ENCODE data around the gene GUCY2C.

DNA sequence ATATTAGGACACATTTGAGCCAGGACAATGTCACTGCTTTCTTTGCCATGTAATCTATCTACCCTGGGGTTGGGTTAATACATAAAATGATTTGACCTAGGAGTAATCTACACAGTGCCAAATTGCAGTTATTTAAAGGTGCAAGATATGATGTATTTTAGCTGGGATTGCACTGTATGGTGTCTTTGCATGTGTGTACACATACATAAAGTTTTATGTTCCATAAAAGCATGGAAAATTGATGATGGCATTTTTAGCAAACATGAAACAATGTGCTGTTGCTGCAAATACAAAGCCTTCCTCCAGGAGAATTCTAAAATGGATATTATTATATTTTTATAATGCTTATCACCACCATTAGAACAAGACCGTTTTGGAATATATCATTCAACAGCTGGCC, 104.7 kb downstream of the GUCY2C start:
- TF ChIP-seq POLR2AphosphoS5 (IDR thresholded peaks at IDR 0.05; ENCODE audit: low read depth) (no peak), SPI1 (IDR thresholded peaks at IDR 0.05; ENCODE audit: borderline replicate concordance, low read depth) (no peak), GABPA (IDR thresholded peaks at IDR 0.05; ENCODE audit: low read depth) (no peak)
- TF ChIP-seq, protein P1, sequence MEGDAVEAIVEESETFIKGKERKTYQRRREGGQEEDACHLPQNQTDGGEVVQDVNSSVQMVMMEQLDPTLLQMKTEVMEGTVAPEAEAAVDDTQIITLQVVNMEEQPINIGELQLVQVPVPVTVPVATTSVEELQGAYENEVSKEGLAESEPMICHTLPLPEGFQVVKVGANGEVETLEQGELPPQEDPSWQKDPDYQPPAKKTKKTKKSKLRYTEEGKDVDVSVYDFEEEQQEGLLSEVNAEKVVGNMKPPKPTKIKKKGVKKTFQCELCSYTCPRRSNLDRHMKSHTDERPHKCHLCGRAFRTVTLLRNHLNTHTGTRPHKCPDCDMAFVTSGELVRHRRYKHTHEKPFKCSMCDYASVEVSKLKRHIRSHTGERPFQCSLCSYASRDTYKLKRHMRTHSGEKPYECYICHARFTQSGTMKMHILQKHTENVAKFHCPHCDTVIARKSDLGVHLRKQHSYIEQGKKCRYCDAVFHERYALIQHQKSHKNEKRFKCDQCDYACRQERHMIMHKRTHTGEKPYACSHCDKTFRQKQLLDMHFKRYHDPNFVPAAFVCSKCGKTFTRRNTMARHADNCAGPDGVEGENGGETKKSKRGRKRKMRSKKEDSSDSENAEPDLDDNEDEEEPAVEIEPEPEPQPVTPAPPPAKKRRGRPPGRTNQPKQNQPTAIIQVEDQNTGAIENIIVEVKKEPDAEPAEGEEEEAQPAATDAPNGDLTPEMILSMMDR (IDR thresholded peaks at IDR 0.05; ENCODE audit: insufficient read depth, low read length) = no peak
- TF ChIP-seq, protein P2, sequence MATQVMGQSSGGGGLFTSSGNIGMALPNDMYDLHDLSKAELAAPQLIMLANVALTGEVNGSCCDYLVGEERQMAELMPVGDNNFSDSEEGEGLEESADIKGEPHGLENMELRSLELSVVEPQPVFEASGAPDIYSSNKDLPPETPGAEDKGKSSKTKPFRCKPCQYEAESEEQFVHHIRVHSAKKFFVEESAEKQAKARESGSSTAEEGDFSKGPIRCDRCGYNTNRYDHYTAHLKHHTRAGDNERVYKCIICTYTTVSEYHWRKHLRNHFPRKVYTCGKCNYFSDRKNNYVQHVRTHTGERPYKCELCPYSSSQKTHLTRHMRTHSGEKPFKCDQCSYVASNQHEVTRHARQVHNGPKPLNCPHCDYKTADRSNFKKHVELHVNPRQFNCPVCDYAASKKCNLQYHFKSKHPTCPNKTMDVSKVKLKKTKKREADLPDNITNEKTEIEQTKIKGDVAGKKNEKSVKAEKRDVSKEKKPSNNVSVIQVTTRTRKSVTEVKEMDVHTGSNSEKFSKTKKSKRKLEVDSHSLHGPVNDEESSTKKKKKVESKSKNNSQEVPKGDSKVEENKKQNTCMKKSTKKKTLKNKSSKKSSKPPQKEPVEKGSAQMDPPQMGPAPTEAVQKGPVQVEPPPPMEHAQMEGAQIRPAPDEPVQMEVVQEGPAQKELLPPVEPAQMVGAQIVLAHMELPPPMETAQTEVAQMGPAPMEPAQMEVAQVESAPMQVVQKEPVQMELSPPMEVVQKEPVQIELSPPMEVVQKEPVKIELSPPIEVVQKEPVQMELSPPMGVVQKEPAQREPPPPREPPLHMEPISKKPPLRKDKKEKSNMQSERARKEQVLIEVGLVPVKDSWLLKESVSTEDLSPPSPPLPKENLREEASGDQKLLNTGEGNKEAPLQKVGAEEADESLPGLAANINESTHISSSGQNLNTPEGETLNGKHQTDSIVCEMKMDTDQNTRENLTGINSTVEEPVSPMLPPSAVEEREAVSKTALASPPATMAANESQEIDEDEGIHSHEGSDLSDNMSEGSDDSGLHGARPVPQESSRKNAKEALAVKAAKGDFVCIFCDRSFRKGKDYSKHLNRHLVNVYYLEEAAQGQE (IDR thresholded peaks at IDR 0.05; ENCODE audit: insufficient replicate concordance, low read depth) = no peak
